ENCODE measurements around the gene TNNT1. TPM values are rescaled to one million over a fixed set of nuclear protein-coding genes. Genes with fewer than 3 reads are reported as not detected.
A peak's percentile ranks its signal among the peaks of the same experiment; 100 is the strongest.

The TNNT1 gene
- total and polyA plus RNA-seq, 9 donors = 1.3 to 3.6 (median 2.7) TPM; not detected in 4

DNA sequence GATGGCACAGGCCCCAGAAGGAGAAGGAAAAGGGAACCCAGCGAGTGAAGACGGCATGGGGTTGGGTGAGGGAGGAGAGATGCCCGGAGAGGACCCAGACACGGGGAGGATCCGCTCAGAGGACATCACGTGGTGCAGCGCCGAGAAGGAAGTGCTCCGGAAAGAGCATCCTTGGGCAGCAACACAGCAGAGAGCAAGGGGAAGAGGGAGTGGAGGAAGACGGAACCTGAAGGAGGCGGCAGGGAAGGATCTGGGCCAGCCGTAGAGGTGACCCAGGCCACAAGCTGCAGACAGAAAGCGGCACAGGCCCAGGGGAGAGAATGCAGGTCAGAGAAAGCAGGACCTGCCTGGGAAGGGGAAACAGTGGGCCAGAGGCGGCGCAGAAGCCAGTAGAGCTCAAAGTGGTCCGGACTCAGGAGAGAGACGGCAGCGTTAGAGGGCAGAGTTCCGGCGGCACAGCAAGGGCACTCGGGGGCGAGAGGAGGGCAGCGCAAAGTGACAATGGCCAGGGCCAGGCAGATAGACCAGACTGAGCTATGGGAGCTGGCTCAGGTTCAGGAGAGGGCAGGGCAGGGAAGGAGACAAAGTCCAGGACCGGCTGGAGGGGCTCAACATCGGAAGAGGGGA is 32.7 kb downstream of the TNNT1 start:
- no peaks in the 10 kb centered on the region for H3K9me3 ChIP-seq
- no peak for TF ChIP-seq POLR2A (IDR thresholded peaks at IDR 0.05)
- TF ChIP-seq EP300 (IDR thresholded peaks at IDR 0.05) = no peak
- TF ChIP-seq, protein P1, sequence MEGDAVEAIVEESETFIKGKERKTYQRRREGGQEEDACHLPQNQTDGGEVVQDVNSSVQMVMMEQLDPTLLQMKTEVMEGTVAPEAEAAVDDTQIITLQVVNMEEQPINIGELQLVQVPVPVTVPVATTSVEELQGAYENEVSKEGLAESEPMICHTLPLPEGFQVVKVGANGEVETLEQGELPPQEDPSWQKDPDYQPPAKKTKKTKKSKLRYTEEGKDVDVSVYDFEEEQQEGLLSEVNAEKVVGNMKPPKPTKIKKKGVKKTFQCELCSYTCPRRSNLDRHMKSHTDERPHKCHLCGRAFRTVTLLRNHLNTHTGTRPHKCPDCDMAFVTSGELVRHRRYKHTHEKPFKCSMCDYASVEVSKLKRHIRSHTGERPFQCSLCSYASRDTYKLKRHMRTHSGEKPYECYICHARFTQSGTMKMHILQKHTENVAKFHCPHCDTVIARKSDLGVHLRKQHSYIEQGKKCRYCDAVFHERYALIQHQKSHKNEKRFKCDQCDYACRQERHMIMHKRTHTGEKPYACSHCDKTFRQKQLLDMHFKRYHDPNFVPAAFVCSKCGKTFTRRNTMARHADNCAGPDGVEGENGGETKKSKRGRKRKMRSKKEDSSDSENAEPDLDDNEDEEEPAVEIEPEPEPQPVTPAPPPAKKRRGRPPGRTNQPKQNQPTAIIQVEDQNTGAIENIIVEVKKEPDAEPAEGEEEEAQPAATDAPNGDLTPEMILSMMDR (IDR thresholded peaks at IDR 0.05) = no peak
- no peaks in the 10 kb centered on the region for H3K27me3 ChIP-seq
- H3K27ac ChIP-seq = peak overlapping the region; percentile 68 to 81
- peak overlapping the region; percentile 61 for H3K4me3 ChIP-seq
- intact Hi-C loops (cut with DNase I) = loop anchor here in 2 of 4 donors (5.0 to 10.0 kb wide), 3 partner anchors 141 to 558 kb away; partner anchors contain the start of genes EPN1 (in 1 of the 2) and PPP6R1 (in 1 of the 2)
- peak; percentile 53 to 80 (median 67) for DNase-seq
- H3K4me1 ChIP-seq (ENCODE audit: insufficient read depth) = peaks cover 21% of the 10 kb centered on the region
- WGBS, 3 donors = 1% methylated on average over 25 of the region's 25 CpGs
- no peaks in the 10 kb centered on the region for H3K36me3 ChIP-seq

DNA sequence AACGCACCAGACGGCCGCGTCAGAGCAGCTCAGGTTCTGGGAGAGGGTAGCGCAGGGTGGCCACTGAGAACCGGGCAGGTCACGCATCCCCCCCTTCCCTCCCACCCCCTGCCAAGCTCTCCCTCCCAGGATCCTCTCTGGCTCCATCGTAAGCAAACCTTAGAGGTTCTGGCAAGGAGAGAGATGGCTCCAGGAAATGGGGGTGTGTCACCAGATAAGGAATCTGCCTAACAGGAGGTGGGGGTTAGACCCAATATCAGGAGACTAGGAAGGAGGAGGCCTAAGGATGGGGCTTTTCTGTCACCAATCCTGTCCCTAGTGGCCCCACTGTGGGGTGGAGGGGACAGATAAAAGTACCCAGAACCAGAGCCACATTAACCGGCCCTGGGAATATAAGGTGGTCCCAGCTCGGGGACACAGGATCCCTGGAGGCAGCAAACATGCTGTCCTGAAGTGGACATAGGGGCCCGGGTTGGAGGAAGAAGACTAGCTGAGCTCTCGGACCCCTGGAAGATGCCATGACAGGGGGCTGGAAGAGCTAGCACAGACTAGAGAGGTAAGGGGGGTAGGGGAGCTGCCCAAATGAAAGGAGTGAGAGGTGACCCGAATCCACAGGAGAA is 33.5 kb downstream of the TNNT1 start:
- 43 to 52% (median 48%) methylated on average over 13 of the region's 13 CpGs for WGBS, 3 donors
- no peaks in the 10 kb centered on the region for H3K9me3 ChIP-seq
- TF ChIP-seq POLR2A (IDR thresholded peaks at IDR 0.05) (no peak), EP300 (IDR thresholded peaks at IDR 0.05) (no peak)
- TF ChIP-seq, protein P1 (IDR thresholded peaks at IDR 0.05) = no peak
- peak overlapping the region; percentile 61 for H3K4me3 ChIP-seq
- H3K27ac ChIP-seq = peak overlapping the region; percentile 54 to 76
- intact Hi-C loops (cut with DNase I) = loop anchor here in 2 of 4 donors (5.0 to 10.0 kb wide), 3 partner anchors 142 to 559 kb away; partner anchors contain the start of genes EPN1 (in 1 of the 2) and PPP6R1 (in 1 of the 2)
- H3K36me3 ChIP-seq = no peaks in the 10 kb centered on the region
- peak in 1 of 5 donors; percentile 33 for DNase-seq
- H3K4me1 ChIP-seq (ENCODE audit: insufficient read depth) = peaks cover 21% of the 10 kb centered on the region
- H3K27me3 ChIP-seq = no peaks in the 10 kb centered on the region

DNA sequence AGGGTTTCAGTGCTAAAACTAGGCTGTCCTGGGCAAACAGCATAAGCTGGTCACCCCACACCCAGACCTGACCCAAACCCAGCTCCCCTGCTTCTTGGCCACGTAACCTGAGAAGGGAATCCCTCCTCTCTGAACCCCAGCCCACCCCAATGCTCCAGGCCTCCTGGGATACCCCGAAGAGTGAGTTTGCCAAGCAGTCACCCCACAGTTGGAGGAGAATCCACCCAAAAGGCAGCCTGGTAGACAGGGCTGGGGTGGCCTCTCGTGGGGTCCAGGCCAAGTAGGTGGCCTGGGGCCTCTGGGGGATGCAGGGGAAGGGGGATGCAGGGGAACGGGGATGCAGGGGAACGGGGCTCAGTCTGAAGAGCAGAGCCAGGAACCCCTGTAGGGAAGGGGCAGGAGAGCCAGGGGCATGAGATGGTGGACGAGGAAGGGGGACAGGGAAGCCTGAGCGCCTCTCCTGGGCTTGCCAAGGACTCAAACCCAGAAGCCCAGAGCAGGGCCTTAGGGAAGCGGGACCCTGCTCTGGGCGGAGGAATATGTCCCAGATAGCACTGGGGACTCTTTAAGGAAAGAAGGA is 34.4 kb downstream of the TNNT1 start:
- Histone ChIP-seq H3K4me3 (no peak overlapping the region), H3K36me3 (no peaks in the 10 kb centered on the region), H3K9me3 (no peaks in the 10 kb centered on the region), H3K4me1 (ENCODE audit: insufficient read depth) (peaks cover 21% of the 10 kb centered on the region), H3K27me3 (no peaks in the 10 kb centered on the region), H3K27ac (peak overlapping the region in 1 of 2 donors; percentile 76)
- intact Hi-C loops (cut with DNase I) = loop anchor here in 2 of 4 donors (5.0 to 10.0 kb wide), 3 partner anchors 143 to 560 kb away; partner anchors contain the start of genes EPN1 (in 1 of the 2) and PPP6R1 (in 1 of the 2)
- DNase-seq = peak in 1 of 5 donors; percentile 29
- TF ChIP-seq EP300 (IDR thresholded peaks at IDR 0.05) (no peak), POLR2A (IDR thresholded peaks at IDR 0.05) (no peak)
- TF ChIP-seq, protein P1 (IDR thresholded peaks at IDR 0.05) = no peak
- 81 to 87% (median 85%) methylated on average over 9 of the region's 9 CpGs for whole genome bisulfite sequencing, 3 donors

DNA sequence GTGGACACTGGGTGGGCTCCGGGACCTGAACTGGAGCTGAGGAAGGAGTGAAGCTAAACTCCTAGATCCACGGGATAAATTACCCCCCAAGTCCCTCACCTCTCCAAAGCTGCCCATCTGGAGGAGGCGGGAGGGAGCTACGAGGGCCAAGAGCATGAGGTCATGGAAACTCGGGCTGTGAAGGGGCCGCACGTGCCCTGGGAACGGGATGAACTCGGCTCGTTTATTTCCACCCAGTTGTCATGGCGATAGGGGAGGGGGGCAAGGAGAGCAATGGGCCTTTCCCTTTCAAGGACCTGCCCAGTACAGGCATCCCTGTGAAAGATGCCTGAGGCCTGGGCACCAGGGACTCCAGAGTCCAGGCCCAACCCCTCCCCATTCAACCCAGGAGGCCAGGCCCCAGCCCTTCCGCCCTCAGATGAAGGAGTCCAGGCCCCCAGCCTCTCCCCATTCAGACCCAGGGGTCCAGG is 35.4 kb downstream of the TNNT1 start:
- TF ChIP-seq, protein P1 (IDR thresholded peaks at IDR 0.05) = no peak
- TF ChIP-seq POLR2A (IDR thresholded peaks at IDR 0.05) (peak; percentile 60), EP300 (IDR thresholded peaks at IDR 0.05) (peak; percentile 88)
- intact Hi-C loops (cut with DNase I) = loop anchor here in 2 of 4 donors (10.0 kb wide), 2 partner anchors 521 to 561 kb away; partner anchors contain the start of gene EPN1 (in 1 of the 2)
- H3K4me1 ChIP-seq (ENCODE audit: insufficient read depth) = peaks cover 19% of the 10 kb centered on the region

More for the DNA sequence above, 35.4 kb downstream of the TNNT1 start:
- WGBS, 3 donors = 16 to 20% (median 16%) methylated on average over 12 of the region's 12 CpGs
- Histone ChIP-seq H3K36me3 (no peaks in the 10 kb centered on the region), H3K27me3 (no peaks in the 10 kb centered on the region), H3K4me3 (peak overlapping the region; percentile 5), H3K27ac (peak overlapping the region; percentile 84 to 87), H3K9me3 (no peaks in the 10 kb centered on the region)
- DNase-seq = peak; percentile 88 to 97 (median 95)
